CD4-positive, CD25-positive, alpha-beta regulatory T cell (primary cell): Measurements from ENCODE around the gene JMJD4. TPM values are rescaled to one million over a fixed set of nuclear protein-coding genes. Genes with fewer than 3 reads are reported as not detected.
A peak's percentile ranks its signal among the peaks of the same experiment; 100 is the strongest.

ENCODE experiments used
- ATAC-seq, 2 donors: fragments of 150-1000 bp; cut with Tn5 transposase; one replicate each; pipeline ENCODE4 v1.10.0; 2021; ENCODE audit warnings: low read depth in 2 of 2, moderate number of reproducible peaks in 2 of 2, moderate library complexity in 1 of 2
- DNase-seq, 3 donors: peaks; one replicate each; pipeline versions ENCODE4 v3.0.0 to v3.0.0-alpha.2; 2012 to 2022; ENCODE audit warnings: mixed read lengths in 1 of 3
- H3K27ac ChIP-seq: one replicate; pipeline ENCODE4 v1.7.0; 2013; ENCODE audit warnings: mild to moderate bottlenecking, low read length; ENCODE audit not compliant: insufficient read depth, poor library complexity, severe bottlenecking
- H3K27me3 ChIP-seq: one replicate; pipeline ENCODE4 v1.7.0; 2013; ENCODE audit warnings: low read length; ENCODE audit not compliant: control insufficient read depth, insufficient read depth
- H3K36me3 ChIP-seq: one replicate; pipeline ENCODE4 v1.7.0; 2013; ENCODE audit warnings: mild to moderate bottlenecking, low read length, moderate library complexity; ENCODE audit not compliant: control insufficient read depth, insufficient read depth
- H3K4me1 ChIP-seq: 2 replicates; pipeline ENCODE4 v1.7.0; 2013; ENCODE audit warnings: mild to moderate bottlenecking, low read length; ENCODE audit not compliant: insufficient read depth, control insufficient read depth, poor library complexity, severe bottlenecking
- H3K4me3 ChIP-seq: one replicate; pipeline ENCODE4 v1.7.0; 2013; ENCODE audit warnings: low read depth, mild to moderate bottlenecking, low read length, moderate library complexity
- H3K9me3 ChIP-seq, 2 experiments: 1 replicate in 1 of 2; 2 replicates in 1 of 2; pipeline ENCODE4 v1.7.0; 2013; ENCODE audit warnings: low read length in 2 of 2, mild to moderate bottlenecking in 1 of 2, moderate library complexity in 1 of 2; ENCODE audit not compliant: control insufficient read depth in 2 of 2
- H3K27ac Mint-ChIP-seq, 3 donors: one replicate each; pipeline ENCODE4 v1.8.0; 2020 to 2022; ENCODE audit warnings: mild to moderate bottlenecking in 3 of 3, mixed read lengths in 3 of 3, moderate library complexity in 2 of 3
- H3K27me3 Mint-ChIP-seq: one replicate; pipeline ENCODE4 v1.8.0; 2022; ENCODE audit warnings: mild to moderate bottlenecking, mixed read lengths
- H3K36me3 Mint-ChIP-seq: one replicate; pipeline ENCODE4 v1.8.0; 2020; ENCODE audit warnings: mixed read lengths
- H3K4me1 Mint-ChIP-seq, 4 donors: one replicate each; pipeline ENCODE4 v1.8.0; 2020 to 2022; ENCODE audit warnings: mixed read lengths in 4 of 4, mild to moderate bottlenecking in 1 of 4
- H3K4me3 Mint-ChIP-seq, 4 donors: one replicate each; pipeline ENCODE4 v1.8.0; 2020 to 2022; ENCODE audit warnings: mild to moderate bottlenecking in 4 of 4, mixed read lengths in 4 of 4, moderate library complexity in 3 of 4
- H3K9me3 Mint-ChIP-seq, 7 donors: one replicate each; pipeline ENCODE4 v1.8.0; 2020 to 2022; ENCODE audit warnings: mixed read lengths in 7 of 7, mild to moderate bottlenecking in 3 of 7, moderate library complexity in 2 of 7
- polyA plus RNA-seq, 4 donors: library from polyadenylated mRNA; unstranded; fragments of 300-500 nt; fragmentation: Illumina TruSeq; gene quantifications; one replicate each; pipeline ENCODE4 v1.2.3, GENCODE V29; 2021
- total RNA-seq: library from RNA; stranded (reverse); gene quantifications from one replicate; pipeline ENCODE4 v1.2.3, GENCODE V29; 2022

JMJD4 gene
- total and polyA plus RNA-seq, 5 donors from 2014 or later, result 9.7 to 28.9 (median 26.5) TPM

DNA sequence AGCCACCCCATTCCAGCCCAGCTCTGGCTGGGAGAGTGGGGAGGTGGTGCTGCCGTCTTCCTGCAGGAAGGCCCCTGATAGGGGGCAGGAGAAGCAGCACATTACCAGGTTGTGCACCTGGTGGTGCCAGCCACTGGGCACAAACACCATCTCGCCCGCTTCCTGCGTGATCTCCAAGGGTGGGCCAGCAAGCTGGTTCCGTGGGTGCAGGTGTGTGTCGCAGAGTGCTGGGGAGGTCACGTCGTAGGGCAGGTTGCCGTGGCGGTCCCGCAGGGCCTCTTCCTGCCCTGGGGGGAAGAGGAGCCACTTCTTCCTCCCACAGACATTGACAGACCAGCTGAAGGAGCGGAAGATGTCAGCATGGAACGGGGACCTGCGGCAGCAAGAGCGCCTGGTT is 1.8 kb downstream of the JMJD4 start:
- Mint-ChIP-seq H3K36me3 (no peaks in the 10 kb centered on the region), H3K4me1 (peaks cover 0 to 59% (median 22%) of the 10 kb centered on the region in 4 donors), H3K27me3 (no peaks in the 10 kb centered on the region), H3K4me3 (peak overlapping the region; percentile 27 to 91 (median 90)), H3K27ac (peak overlapping the region in 1 of 3 donors; percentile 80), H3K9me3 (no peaks in the 10 kb centered on the region)
- H3K36me3 ChIP-seq, result no peaks in the 10 kb centered on the region
- H3K4me1 ChIP-seq, result peaks cover 40% of the 10 kb centered on the region
- no peaks in the 10 kb centered on the region for H3K27me3 ChIP-seq
- no peak overlapping the region for H3K27ac ChIP-seq
- DNase-seq, result no peak
- no peaks in the 10 kb centered on the region for H3K9me3 ChIP-seq
- H3K4me3 ChIP-seq, result no peak overlapping the region
- ATAC-seq, result no peak

DNA sequence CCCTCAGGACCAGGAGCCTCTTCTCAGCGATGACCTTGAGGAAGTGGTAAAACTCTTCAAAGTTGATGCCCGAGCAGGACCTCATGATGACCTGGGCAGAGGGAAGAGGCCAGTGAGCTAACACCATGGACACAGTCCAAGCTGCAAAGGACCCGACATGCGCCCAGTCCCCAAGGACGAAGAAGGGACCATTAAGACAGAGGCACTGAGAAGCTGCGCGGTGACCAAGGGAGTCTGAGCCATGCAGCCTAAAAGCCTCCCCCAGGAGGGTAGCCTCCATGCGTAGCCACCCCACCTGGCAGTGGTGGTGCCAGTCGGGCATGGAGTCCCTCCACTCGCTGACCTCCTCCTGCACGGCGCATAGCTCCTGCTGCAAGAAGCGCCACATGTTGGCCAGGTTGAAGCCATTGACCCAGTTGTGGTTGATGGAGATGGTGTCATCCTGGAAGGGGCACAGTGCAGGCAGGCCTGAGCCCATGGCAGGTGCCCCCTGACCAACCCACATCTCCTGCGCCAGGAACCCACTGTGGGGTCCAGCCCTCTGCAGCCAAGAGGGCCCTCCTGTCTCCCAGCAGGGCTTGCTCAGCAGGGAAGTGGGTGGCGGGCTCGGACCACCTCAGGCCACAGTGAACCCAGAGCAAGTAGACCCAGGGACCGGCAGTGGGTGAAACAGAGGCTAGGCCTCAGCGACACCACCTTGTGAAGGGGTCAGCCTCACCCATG is 2.4 kb downstream of the JMJD4 start:
- DNase-seq (no peak), ATAC-seq (no peak)
- Histone ChIP-seq H3K27ac (no peak overlapping the region), H3K36me3 (no peaks in the 10 kb centered on the region), H3K27me3 (no peaks in the 10 kb centered on the region), H3K9me3 (no peaks in the 10 kb centered on the region), H3K4me3 (no peak overlapping the region), H3K4me1 (peaks cover 45% of the 10 kb centered on the region)
- Mint-ChIP-seq H3K9me3 (no peaks in the 10 kb centered on the region), H3K27ac (peak overlapping the region in 1 of 3 donors; percentile 80), H3K4me3 (peak overlapping the region; percentile 22 to 91 (median 76)), H3K27me3 (no peaks in the 10 kb centered on the region), H3K36me3 (no peaks in the 10 kb centered on the region), H3K4me1 (peaks cover 0 to 59% (median 21%) of the 10 kb centered on the region in 4 donors)

DNA sequence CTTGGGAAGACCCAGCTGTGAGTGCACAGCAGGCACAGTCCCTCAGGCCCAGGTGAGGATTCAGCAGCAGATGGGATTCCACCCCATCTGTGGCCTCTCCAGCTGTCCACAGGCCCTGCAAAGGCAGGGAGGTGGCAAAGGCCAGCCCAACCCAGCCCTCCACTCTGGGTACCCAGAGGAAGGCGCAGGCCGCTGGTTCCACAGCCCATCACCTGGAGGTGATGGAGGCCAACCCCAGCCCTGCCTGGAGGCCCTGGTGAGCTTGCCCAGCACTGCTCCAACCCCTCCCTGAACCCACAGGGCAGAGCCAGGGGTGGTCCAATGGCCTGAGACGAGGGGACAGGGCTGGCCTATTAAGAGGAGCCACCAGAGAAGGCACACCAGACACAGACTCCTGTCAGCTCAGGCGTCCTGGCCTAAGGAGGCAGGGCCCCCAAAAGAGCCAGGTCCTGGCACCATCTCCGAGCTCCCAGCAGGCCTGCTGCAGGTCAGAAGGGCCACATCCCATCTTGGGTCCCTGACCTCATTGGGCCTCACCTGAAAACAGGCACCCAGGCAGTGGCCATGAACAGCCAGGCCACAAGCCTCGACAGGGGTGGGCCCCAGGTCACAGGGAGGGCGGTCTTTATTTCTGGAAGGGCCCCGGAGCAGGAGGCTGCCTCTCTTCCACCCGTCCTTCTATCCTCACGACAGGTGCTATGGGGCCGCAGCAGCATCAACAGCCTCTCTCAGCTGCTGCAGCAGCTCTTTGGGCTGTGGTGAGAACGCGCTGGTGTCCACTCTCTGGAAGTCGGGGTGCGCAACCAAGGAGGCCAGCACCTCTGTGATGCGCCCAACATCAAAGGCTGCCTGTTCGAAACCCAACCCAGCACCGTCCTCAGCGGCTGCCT is 3.2 kb downstream of the JMJD4 start:
- Mint-ChIP-seq H3K4me1 (peaks cover 0 to 52% (median 17%) of the 10 kb centered on the region in 4 donors), H3K27ac (no peak overlapping the region), H3K4me3 (peak overlapping the region in 2 of 4 donors; percentile 61 to 91), H3K36me3 (no peaks in the 10 kb centered on the region), H3K9me3 (no peaks in the 10 kb centered on the region), H3K27me3 (no peaks in the 10 kb centered on the region)
- peaks cover 45% of the 10 kb centered on the region for H3K4me1 ChIP-seq
- no peak overlapping the region for H3K4me3 ChIP-seq
- no peaks in the 10 kb centered on the region for H3K9me3 ChIP-seq
- no peaks in the 10 kb centered on the region for H3K27me3 ChIP-seq
- no peak overlapping the region for H3K27ac ChIP-seq
- no peak for ATAC-seq
- DNase-seq, result no peak
- H3K36me3 ChIP-seq, result no peaks in the 10 kb centered on the region

DNA sequence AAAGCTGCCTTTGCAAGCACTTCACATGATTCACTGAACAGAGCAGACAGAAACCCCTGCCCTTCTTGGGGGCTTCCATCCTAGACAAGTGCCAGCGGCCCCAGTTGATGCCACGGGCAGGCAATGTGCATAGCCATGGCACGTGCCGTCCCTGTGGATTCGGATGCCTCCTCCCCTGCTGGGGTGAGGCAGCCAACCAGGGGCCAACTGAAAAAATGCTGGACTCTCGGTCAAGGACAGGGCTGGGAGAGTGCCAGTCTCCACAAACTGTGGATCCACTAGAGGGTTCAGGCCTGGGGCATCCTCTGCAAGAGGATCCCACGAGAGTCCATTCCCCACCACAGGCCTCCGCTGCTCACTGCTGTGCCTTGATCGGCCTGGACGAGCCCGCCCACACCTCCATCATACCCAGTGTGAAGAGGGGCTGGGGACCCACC is 3.8 kb downstream of the JMJD4 start:
- Mint-ChIP-seq H3K4me1 (peaks cover 0 to 48% (median 20%) of the 10 kb centered on the region in 4 donors), H3K4me3 (peak overlapping the region in 2 of 4 donors; percentile 12 to 36), H3K36me3 (no peaks in the 10 kb centered on the region), H3K27ac (no peak overlapping the region), H3K27me3 (no peaks in the 10 kb centered on the region), H3K9me3 (no peaks in the 10 kb centered on the region)
- Histone ChIP-seq H3K36me3 (no peaks in the 10 kb centered on the region), H3K4me3 (no peak overlapping the region), H3K9me3 (no peaks in the 10 kb centered on the region), H3K4me1 (peaks cover 44% of the 10 kb centered on the region), H3K27me3 (no peaks in the 10 kb centered on the region), H3K27ac (no peak overlapping the region)
- ATAC-seq (no peak), DNase-seq (no peak)

DNA sequence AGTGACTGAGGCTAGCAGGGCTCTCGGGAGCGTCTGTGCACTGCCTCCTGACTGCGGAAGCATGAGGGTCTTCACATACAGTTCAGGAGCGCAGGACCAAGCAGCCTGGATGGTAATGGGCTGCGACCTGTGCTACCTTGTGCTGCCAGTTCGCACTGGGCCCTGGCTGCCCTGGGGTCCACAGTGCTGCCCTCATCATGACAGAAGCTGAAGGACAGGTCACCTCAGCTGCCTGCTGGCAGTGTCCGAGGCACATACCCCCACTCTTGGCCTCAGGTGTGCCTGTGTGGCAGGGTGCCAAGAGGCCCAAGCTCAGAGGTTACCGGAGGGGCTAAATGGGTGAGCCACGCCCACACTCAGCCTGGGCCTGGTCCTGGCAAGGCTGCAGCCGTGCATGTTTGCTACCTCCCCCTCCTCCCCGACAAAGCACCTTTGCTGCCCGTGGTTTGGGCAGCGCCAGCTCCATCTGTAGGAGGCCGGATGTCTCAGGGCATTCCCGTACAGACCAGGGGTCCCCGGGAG is 4.4 kb downstream of the JMJD4 start:
- peaks cover 38% of the 10 kb centered on the region for H3K4me1 ChIP-seq
- Mint-ChIP-seq H3K27ac (peak overlapping the region in 2 of 3 donors; percentile 60 to 62), H3K36me3 (no peaks in the 10 kb centered on the region), H3K27me3 (no peaks in the 10 kb centered on the region), H3K4me3 (peak overlapping the region in 3 of 4 donors; percentile 81 to 89 (median 89)), H3K4me1 (peaks cover 0 to 42% (median 20%) of the 10 kb centered on the region in 4 donors), H3K9me3 (no peaks in the 10 kb centered on the region)
- no peak overlapping the region for H3K4me3 ChIP-seq
- H3K27ac ChIP-seq, result no peak overlapping the region
- no peaks in the 10 kb centered on the region for H3K36me3 ChIP-seq
- DNase-seq (no peak), ATAC-seq (no peak)
- no peaks in the 10 kb centered on the region for H3K27me3 ChIP-seq
- H3K9me3 ChIP-seq, result no peaks in the 10 kb centered on the region

DNA sequence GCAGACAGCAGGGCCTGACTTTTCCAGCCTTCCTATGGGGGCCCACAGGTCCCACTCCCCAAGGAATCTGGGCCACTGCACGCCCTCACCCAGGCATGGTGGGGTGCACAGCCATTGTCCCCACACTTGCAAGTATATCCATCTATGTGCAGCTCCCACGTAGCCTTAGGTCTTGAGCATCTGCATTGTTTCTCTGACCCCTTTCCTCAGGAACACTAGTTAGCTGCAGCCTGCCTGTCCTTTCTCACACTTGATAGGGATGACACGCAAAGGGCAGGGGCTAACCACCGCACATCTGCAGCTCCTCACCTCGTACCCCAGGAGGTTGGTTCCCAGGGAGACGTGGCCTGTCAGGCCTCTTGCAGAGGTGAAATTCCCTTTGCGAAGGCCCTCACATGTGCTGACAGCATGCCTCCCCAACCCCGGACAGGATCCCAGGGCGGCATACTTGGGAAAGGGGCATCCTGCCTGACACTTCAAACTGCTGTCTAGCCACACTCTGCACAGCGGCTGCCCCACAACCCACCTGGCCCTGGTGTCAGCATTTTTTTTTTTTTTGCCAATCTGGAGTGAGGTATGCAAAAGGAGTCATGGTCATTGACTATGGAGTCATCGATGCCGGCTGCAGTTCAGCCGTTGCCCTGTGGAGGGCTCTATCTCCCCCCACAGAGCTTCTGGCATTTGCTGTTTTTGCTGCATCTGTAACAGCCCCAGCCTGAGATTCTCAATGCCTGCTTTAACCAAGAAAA is 5.0 kb downstream of the JMJD4 start:
- Mint-ChIP-seq H3K36me3 (no peaks in the 10 kb centered on the region), H3K4me1 (peaks cover 0 to 42% (median 20%) of the 10 kb centered on the region in 4 donors), H3K4me3 (peak overlapping the region; percentile 77 to 90 (median 89)), H3K9me3 (peaks cover 0 to 2% (median 0%) of the 10 kb centered on the region in 7 donors), H3K27me3 (no peaks in the 10 kb centered on the region), H3K27ac (peak overlapping the region in 2 of 3 donors; percentile 62 to 83)
- Histone ChIP-seq H3K27ac (peak overlapping the region; percentile 2), H3K4me3 (no peak overlapping the region), H3K4me1 (peaks cover 36% of the 10 kb centered on the region), H3K9me3 (no peaks in the 10 kb centered on the region), H3K36me3 (no peaks in the 10 kb centered on the region), H3K27me3 (no peaks in the 10 kb centered on the region)
- DNase-seq (peak in 2 of 3 donors; percentile 12 to 63), ATAC-seq (no peak)
